DLD1 (cell line): ENCODE measurements around the gene MRPL42.
"Not testable (repeated sequence)": the region's sequence is repeated elsewhere in the genome, so short reads cannot be mapped to it uniquely, and the experiment has no call there.

Experiments
- in situ Hi-C: cut with HindIII; loops from 2 replicates; pipeline ENCODE4 v1.10.0; 2017; ENCODE audit warnings: low sequenced_read_pairs

MRPL42 gene

DNA sequence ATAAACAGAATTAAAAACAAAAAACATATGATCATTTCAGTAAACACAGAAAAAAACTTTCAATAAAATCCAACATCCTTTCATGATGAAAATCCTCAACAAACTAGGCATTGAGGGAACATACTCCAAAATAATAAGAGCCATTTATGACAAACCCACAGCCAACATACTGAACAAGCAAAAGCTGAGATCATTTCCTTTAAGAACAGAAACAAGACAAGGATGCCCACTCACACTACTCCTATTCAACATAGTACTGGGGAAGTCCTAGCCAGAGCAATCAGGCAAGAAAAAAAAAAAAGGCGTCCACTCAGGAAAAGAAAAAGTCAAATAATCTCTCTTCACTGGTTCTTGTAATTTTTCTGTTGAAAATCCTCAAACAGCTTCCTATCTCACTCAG, 30.1 kb downstream of the MRPL42 start:
- in situ Hi-C loops, result no loop called here

DNA sequence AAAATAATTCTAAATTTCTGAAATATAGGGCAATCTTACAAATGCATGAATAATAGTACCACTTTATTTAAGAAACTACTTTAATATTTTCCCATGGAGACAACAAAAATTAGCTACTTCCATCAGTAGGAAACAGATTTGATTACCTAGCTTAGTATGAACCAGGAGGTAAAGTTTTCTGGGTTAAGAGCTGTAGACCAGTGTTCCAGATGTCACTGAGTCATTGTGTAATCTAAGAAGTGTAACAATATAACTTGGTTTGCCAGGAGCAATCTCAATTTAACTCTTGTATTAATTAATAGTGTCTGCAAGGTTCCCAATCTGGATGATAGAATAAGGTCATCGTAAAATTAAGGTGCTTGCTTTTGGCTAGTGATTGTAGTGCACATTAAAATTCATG, 31.5 kb downstream of the MRPL42 start:
- in situ Hi-C loops, result not testable (repeated sequence)

DNA sequence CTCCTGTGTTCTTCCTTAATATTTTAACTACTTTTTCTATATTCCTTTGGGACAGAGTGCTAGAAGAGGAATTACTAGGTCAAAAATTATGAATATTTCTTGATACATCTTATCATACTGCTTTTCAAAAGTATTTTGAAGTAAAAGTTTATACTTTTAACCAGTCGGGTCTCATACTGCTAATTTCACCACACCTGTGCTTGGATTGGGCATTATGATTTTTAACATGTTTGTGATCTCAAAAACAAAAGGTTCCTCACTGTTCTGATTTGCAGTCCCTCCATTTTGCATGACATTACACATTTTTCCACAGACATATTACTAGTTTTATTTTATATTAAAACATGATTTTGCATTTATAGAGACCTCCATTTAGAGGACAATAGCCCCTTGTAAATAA, 32.9 kb downstream of the MRPL42 start:
- in situ Hi-C loops, result no loop called here

- in situ Hi-C loops, result no loop called here
Measured at GRCh38 chr12:93500667-93501066, 33.4 kb downstream of the MRPL42 start.

DNA sequence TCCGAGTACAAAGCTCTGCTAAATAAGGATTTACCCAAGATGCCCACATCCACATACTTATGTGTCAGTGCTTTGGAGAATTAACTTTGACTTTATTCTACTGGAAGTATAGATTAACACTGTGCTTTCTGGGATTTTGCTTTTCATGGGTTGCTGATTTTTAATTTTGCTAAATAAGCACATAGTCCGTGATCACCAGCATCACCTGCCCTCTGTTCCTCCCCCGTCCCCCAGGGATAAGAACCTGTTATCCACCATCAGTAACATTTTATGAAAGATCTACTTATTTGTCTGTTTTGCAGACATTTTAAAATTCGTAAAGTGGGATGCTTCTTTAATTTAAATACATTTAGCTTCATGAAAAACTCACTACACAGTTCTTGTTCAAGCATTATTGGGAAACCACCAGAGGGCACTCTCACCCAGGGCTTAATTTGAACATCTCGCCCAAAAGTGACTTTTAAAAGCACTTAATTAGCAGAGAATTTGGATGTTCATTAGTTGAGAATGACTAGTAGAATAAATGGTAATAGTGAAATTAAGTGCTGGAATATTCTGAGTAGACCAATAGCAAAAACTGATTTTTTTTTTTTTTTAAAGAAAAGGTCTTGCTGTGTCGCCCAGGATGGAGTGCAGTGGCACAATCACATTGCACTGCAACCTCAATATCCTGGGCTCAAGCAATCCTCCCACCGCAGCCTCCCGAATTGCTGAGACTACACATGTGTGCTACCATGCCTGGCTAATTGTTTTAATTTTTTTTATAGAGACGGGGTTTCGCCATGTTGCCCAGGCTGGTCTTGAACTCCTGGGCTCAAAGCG, 35.7 kb downstream of the MRPL42 start:
- in situ Hi-C loops, result no loop called here

DNA sequence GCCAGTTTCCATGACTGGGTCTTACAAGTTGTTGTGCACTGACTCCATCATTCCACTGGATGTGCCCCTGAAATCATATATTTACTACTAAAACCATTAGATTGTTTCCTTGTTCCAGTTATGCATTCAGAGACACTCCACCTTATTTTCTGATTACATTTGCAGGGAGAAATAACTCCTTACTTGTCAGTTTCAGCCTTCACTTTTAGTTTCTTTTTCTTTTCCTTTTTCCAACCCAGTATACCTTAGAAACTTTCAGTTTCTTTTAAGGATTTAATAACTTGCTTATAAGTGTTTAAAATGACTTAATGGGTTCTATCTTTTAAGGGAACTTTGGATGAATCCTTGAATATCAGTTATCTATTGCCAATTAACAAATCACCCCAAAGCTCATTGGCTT, 39.9 kb downstream of the MRPL42 start:
- in situ Hi-C loops, result no loop called here

- in situ Hi-C loops, result no loop called here
Measured at GRCh38 chr12:93509506-93509905, 42.2 kb downstream of the MRPL42 start.

GRCh38 chr12:93514853-93515252, 47.5 kb downstream of the MRPL42 start:
- in situ Hi-C loops, result loop anchor here (10.0 kb wide), 1 partner anchor 610 kb away; no protein-coding TSS in a partner anchor

DNA sequence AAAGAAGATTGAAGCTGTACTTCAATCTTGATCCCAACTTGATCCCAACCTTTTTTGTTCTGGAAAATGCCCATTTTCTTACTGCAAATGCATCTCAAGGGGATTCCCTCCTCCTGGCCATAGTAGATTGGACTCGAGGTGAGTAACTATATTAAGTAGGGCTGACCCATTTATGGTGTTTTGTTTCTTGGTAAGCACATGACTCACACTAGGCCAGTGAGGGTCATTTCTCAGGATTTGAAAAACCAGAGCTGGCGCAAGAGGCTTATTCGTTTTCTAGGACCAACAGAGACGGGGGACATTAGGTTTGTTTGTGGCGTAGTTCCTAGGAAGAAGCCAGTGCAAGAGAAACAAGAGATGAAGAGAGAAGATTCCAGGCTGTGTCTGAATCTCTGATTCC, 51.4 kb downstream of the MRPL42 start:
- in situ Hi-C loops, result loop anchor here (10.0 kb wide), 1 partner anchor 606 kb away; no protein-coding TSS in a partner anchor

GRCh38 chr12:93519859-93520258, 52.5 kb downstream of the MRPL42 start:
- in situ Hi-C loops, result loop anchor here (10.0 kb wide), 1 partner anchor 605 kb away; no protein-coding TSS in a partner anchor

DNA sequence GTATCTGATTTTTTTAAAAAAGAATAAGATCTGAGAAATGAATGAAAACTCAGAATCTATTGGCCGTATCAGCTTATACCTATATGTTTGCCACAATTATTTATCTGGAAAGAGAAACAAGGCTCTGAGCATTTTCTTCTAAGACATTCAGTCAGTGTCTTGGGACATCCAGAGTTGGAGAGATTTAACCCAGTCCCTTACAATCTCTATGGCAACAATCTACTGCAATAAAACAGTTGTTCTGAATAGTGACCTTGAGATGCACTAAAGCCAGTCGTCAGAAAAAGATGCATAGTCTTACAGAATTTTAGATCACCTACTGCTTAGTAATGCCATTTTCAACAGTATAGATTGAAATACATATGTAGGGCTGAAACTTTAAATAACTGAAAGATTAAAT, 53.1 kb downstream of the MRPL42 start:
- in situ Hi-C loops, result no loop called here

DNA sequence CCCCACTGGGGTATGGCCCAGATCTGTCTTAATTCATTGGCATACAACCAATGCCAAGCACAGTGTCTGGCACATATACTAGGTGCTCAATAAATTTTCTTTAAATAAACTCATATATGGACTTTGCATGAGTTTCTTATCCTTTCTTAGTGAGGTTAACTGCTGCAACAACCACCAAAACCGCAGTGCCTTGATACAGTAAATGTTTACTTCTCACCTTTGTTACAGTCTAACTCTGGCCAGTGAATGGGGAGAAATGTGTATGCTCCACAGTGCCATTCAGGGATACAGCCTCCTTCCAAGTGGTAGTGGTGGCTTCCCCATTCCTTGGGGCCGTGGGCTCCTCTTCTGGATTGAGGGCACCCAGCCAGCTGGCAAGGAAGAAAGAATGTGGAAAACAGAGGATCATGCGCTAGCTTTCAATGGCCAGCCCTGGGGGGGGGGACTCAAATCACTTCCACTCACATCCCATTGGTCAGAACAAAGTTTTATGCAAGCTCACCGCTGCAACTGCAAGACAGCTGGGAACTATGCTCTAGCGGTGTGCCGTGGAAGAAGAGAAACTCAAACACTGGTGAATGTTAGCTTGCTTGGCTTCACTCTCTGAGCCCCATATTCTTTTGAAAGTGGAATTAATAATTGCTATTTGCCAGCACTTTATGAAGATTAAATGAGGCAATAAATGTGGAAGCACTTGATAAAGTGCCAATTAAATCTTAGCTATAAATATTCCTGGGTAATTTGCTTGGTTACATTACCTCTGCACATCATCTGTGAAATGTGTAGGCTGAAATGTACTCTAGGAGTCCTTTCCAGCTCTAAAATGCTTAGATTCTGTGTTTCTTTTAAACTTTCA, 54.1 kb downstream of the MRPL42 start:
- in situ Hi-C loops, result no loop called here

DNA sequence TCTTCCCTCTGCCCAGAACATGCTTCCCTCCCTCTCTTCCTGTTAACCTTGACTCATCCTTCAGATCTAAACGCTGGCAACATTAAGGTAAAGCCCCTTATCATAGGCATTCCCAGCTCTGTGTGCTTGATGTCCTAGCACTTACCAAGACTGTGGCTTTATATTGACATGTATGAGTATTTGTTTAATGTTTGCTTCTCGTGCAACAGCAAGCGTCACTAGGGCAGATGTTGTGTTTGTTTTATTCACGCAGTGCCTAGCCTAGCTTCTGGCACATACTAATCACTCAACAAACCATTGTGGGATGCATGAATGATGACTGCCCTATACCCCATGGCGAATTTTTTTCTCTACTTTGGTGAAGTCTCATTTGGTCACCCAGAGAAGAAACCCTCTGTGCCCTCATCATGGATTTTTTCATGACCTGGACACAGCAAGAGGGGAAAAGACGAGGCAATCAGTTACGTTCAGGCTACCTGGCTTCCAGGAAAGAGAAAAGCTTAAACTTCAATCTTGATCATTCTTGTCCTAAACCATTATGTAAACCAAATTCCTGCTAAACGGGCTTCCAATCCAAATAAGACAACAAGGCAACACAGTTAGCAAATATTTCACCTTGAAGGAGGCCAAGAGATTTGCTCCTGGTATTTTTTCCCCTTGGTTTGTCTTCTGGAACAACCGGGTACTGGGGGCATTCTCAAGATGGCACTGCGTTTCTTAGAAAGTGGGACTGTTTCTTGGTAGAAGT, 57.2 kb downstream of the MRPL42 start:
- in situ Hi-C loops, result no loop called here

DNA sequence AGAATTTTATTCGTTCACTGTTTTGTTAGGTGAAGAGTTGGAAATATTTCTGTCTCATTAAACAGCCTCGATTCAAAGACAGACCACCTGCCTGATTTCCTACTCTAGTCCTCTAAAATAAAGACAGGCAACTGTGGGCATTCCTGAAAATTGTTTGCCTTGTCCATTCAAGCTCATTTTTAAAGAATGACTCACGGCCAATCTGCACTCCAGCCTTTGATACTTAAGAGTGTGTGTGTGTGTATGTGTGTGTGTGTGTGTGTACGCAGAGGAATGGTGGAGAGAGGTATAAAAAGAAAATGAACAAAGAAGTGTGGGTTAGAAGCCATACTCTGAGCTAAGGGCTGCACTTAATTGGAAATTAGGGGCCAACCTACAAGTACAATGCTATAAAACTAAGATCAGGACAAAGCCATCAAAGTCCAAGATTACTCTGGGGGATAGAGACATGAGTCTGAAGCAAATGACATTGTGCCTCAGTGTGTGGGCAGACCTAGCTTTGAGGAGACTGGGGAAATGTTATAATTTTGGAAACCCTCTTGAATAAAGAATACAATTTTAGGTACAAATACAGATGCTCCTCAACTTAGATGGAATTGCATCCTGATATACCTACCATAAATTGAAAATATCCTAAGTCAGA, 59.6 kb downstream of the MRPL42 start:
- in situ Hi-C loops, result no loop called here

DNA sequence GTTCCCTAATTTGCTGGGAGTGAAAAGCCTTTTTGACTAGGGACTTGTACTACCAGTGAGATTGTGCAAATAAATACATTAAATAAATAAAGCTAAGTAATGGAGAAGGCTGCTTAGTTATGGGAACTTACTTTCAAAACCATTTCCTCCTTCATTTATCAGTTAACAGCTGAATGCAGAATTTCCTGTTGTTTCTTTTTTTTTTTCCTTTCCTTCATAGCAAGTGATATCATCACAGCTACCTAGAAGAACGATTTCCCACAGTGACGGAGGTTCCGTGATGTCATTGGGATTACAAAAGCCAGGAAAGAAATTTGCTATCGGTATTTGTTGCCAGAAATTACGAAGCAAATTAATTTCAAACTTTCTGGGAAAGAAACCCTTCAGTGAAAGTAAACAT, 63.0 kb downstream of the MRPL42 start:
- in situ Hi-C loops, result no loop called here

DNA sequence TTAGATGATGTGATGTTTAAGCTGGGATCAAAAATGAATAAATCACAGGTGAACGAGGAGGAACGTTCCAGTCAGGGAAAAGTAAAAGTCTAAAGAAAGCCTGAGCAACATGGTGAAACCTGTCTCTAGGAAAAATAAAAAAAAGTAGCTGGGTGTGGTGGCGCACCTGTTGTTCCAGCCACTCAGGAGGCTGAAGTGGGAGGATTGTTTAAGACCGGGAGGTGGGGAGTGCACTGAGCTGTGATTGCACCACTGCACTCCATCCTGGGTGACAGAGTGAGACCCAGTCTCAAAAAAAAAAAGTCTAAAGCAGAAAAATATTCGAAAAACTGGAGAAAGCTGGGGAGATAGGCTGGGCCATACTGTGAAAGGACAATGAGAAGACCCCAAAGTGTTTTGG, 66.0 kb downstream of the MRPL42 start:
- in situ Hi-C loops, result no loop called here

GRCh38 chr12:93536111-93536765, 68.9 kb downstream of the MRPL42 start:
- in situ Hi-C loops, result no loop called here

- in situ Hi-C loops, result no loop called here
Measured at GRCh38 chr12:93536766-93537488, 69.6 kb downstream of the MRPL42 start.

DNA sequence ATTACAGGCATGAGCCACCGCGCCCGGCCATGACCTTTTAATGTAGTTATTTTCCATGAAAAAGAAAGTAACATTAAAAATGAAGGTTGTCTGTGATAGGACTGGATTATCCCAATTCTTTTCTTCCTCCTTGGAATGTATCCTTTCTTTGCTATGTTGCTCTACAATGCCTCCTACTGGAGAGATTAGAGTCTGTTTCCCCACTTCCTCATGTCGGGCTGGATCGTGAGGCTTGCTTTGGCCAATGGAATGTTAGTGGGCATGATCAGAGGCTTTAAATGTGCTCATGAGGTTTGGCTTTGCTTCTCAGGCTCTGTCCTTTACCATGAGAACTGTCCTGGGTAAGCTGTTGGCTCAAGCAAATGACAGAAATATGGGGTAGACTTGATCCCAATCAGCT, 70.5 kb downstream of the MRPL42 start:
- in situ Hi-C loops, result no loop called here

- in situ Hi-C loops, result no loop called here
Measured at GRCh38 chr12:93539821-93540220, 72.5 kb downstream of the MRPL42 start.
